ENCODE results near the gene RRP1B. TPM values are rescaled to one million over a fixed set of nuclear protein-coding genes. Genes with fewer than 3 reads are reported as not detected.
"Not testable (repeated sequence)": the region's sequence is repeated elsewhere in the genome, so short reads cannot be mapped to it uniquely, and the experiment has no call there.

RRP1B gene
- total RNA-seq, 2 experiments from 2014 or later = 44.2 to 46.6 TPM

GRCh38 chr21:43703035-43703880, 43.9 kb downstream of the RRP1B start:
- H3K4me1 Mint-ChIP-seq = peaks cover 7% of the 10 kb centered on the region
- peak; percentile 54 for DNase-seq

DNA sequence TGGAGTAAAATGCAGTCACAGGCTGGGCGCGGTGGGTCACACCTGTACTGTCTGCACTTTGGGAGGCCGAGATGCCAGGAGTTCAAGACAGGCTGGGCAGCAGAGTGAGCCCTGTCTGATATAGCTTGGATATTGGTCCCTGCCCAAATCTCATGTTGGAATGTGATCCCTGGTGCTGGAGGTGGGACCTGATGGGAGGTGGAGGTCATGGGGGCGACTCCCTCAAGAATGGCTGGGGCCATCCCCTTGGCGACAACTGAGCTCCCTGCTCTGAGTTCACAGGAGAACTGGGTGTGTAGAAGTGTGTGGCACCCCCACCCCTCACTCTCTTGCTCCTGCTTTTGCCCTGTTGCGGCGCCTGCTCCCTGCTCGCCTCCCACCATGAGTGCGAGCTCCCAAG, 48.1 kb downstream of the RRP1B start:
- Mint-ChIP-seq H3K4me1 (peaks cover 7% of the 10 kb centered on the region), H3K9me3 (no peaks in the 10 kb centered on the region), H3K36me3 (no peaks in the 10 kb centered on the region), H3K27ac (no peak overlapping the region), H3K4me3 (no peak overlapping the region), H3K27me3 (peaks cover 20% of the 10 kb centered on the region)
- no peak for DNase-seq
- POLR2A ChIA-PET = interaction anchor here (0.6 to 2.6 kb wide), 2 partner anchors 20 to 37 kb away, joined by 3 to 6 read pairs; no protein-coding TSS in a partner anchor
- no peak for ATAC-seq (ENCODE audit: low read depth)

More at GRCh38 chr21:43703035-43703880, 43.9 kb downstream of the RRP1B start:
- peak overlapping the region; percentile 65 for H3K4me3 Mint-ChIP-seq
- H3K9me3 Mint-ChIP-seq = no peaks in the 10 kb centered on the region
- peak; percentile 46 for ATAC-seq (ENCODE audit: low read depth)
- H3K27ac Mint-ChIP-seq = peak overlapping the region; percentile 39
- no peaks in the 10 kb centered on the region for H3K36me3 Mint-ChIP-seq
- H3K27me3 Mint-ChIP-seq = no peaks in the 10 kb centered on the region
- POLR2A ChIA-PET = interaction anchor here (0.7 to 1.3 kb wide), 3 partner anchors 11 to 44 kb away, joined by 3 to 5 read pairs (median 3); partner anchors contain the start of genes HSF2BP and RRP1B

- Mint-ChIP-seq H3K27me3 (peaks cover 24% of the 10 kb centered on the region), H3K27ac (no peak overlapping the region), H3K4me1 (no peaks in the 10 kb centered on the region), H3K9me3 (no peaks in the 10 kb centered on the region), H3K4me3 (no peak overlapping the region), H3K36me3 (no peaks in the 10 kb centered on the region)
- POLR2A ChIA-PET = no interaction called here
- DNase-seq (no peak), ATAC-seq (ENCODE audit: low read depth) (no peak)
Measured at GRCh38 chr21:43708745-43709381, 49.5 kb downstream of the RRP1B start.

- no peak for DNase-seq
- H3K4me3 Mint-ChIP-seq = no peak overlapping the region
- no peaks in the 10 kb centered on the region for H3K9me3 Mint-ChIP-seq
- H3K27me3 Mint-ChIP-seq = peaks cover 43% of the 10 kb centered on the region
- H3K36me3 Mint-ChIP-seq = no peaks in the 10 kb centered on the region
- H3K27ac Mint-ChIP-seq = no peak overlapping the region
- peaks cover 2% of the 10 kb centered on the region for H3K4me1 Mint-ChIP-seq
- ATAC-seq (ENCODE audit: low read depth) = no peak
- POLR2A ChIA-PET = no interaction called here
Measured at GRCh38 chr21:43712268-43712942, 53.0 kb downstream of the RRP1B start.

DNA sequence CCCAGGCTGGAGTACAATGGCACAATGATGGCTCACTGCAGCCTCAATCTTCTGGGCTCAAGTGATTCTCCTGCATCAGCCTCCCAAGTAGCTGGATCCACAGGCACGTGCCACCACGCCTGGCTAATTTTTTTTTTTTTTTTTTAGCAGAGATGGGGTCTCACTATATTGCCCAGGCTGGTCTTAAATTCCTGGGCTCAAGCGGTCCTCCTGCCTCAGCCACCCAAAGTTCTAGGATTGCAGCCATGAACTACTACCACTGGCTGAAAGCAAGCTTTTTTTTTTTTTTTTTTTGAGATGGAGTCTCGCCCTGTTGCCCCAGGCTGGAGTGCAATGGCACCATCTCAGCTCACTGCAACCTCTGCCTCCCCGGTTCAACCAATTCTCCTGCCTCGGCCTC, 53.8 kb downstream of the RRP1B start:
- POLR2A ChIA-PET; H3K36me3 Mint-ChIP-seq; DNase-seq; H3K9me3 Mint-ChIP-seq; H3K4me3 Mint-ChIP-seq; ATAC-seq (ENCODE audit: low read depth); H3K27ac Mint-ChIP-seq; H3K4me1 Mint-ChIP-seq: not testable (repeated sequence)
- H3K27me3 Mint-ChIP-seq = peaks cover 44% of the 10 kb centered on the region

DNA sequence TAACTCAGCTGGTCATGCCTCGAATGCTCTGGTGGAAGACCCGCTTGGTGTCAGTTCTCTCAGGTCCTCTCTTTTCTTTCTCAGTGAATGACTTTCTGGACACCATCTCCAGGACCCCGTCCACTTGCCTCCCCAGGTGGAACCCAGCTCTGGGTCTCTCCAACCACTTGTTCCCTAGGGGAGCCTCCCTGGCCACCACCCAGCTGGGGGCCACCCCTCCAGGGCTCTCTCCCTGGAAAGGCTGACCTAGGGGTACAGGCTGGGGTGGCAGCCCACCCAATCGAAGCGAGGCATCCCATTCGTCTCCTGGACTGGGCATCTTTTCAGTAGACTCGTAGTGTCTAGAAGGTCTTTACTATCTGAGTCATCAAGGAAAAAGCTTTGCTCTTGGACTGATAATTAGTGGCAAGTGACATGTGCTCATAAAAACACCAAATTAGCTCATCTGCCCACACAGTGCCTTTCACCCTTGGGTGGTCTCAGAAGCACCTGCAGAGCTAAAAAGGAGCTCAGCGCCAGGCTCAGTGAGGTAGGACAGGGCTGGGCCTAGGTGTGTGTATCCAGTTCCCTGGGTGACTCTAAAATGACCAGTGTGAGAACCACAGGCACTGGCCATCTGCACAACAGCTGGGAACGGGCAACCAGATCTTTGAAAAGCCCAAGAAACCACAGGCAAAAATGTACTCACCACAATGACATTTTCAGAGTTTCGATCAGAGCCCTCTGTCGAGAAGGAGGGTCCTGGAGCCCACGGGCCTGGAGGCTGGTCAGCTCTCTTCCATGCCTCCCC, 57.2 kb downstream of the RRP1B start:
- Mint-ChIP-seq H3K4me1 (peaks cover 19% of the 10 kb centered on the region), H3K27ac (no peak overlapping the region), H3K36me3 (peaks cover 4% of the 10 kb centered on the region), H3K27me3 (peaks cover 29% of the 10 kb centered on the region), H3K9me3 (no peaks in the 10 kb centered on the region), H3K4me3 (no peak overlapping the region)
- no peak for DNase-seq
- ATAC-seq (ENCODE audit: low read depth) = no peak
- POLR2A ChIA-PET = no interaction called here

DNA sequence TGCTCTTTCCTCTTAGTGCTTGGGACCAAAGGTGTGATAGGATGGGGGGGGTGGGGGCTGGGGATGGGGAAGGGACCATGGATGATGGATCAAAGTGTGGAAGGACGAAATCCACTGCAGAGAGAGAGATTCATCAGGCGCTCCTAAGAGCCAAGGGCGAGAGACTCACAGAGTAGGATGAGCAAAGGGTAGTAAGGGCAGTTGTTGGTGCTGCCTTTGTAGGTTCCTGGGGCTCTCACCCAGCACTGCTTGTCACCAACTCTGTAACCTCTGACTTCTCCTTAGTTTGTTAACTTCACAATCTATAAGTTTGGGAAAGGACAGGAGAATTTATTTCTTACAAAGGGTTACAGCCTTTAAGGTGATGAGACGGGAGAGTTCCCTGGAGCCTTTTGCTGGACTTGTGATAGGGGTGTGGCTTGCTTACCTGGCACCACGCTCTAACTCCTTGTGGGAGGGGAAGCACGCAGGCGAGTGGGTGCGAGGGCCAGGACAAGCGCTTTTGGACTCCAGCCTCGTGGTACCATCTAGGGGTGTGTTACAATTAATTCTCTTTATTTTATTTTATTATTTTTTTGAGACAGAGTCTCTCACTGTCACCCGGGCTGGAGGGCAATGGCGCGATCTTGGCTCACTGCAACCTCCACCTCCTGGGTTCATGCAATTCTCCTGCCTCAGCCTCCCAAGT, 58.0 kb downstream of the RRP1B start:
- Mint-ChIP-seq H3K27me3 (peaks cover 25% of the 10 kb centered on the region), H3K27ac (no peak overlapping the region), H3K36me3 (peaks cover 4% of the 10 kb centered on the region), H3K9me3 (no peaks in the 10 kb centered on the region), H3K4me3 (peak overlapping the region; percentile 2), H3K4me1 (peaks cover 23% of the 10 kb centered on the region)
- ATAC-seq (ENCODE audit: low read depth) = no peak
- no peak for DNase-seq
- POLR2A ChIA-PET = interaction anchor here (1.2 kb wide), 1 partner anchor 63 kb away, joined by 3 read pairs; no protein-coding TSS in a partner anchor

- Mint-ChIP-seq H3K27me3 (peaks cover 20% of the 10 kb centered on the region), H3K27ac (peak overlapping the region; percentile 74), H3K9me3 (no peaks in the 10 kb centered on the region), H3K4me3 (peak overlapping the region; percentile 79), H3K36me3 (peaks cover 4% of the 10 kb centered on the region), H3K4me1 (peaks cover 23% of the 10 kb centered on the region)
- DNase-seq = no peak
- POLR2A ChIA-PET = interaction anchor here (1.2 kb wide), 1 partner anchor 62 kb away, joined by 3 read pairs; no protein-coding TSS in a partner anchor
- no peak for ATAC-seq (ENCODE audit: low read depth)
Measured at GRCh38 chr21:43717967-43718871, 58.9 kb downstream of the RRP1B start.

DNA sequence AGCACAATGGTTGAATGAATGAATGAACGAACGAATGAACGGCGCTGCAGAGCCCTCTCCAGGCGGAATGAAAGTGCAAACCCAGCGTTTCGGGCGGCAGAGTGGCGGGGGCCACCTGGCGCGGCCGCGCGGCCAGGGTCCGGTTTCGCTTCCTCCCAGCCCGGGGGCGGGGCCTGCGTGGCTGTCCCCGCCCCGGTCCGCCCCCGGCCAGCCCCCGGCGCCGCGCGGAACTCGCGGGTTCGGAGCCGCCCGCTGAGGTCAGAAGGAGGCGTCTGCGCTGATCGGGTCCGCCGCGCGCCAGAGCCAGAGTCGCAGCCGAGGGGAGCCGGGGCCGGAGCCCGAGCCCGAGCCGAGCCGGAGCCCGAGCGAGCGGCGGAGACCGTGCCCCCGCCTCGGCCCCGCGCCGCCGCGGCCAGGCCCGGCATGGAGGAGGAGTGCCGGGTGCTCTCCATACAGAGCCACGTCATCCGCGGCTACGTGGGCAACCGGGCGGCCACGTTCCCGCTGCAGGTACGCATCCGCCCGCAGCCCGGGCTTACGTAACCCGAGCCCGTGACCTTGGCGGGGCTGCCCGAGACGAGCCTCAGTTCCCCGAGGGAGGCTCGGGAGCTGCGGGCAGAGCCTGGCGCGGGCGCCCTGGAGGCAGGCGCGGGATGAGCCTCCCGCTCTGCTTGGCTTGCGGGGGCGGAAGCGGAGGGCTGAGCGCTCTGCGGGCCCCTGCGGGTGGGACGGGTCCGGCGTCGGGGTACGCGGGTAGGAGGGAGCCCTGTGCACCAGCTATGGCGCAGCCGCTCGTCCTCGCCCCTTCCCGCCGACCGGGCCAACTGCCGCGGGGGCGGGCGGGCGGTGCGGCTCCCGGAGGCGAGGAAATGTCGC, 59.8 kb downstream of the RRP1B start, which contains the start of gene PDXK:
Gene PDXK, plus strand, starts transcription at position 258 of the 876 bp plus-strand sequence. Its CDS starts 166 bp downstream, at position 424.
- Mint-ChIP-seq H3K27me3 (peaks cover 20% of the 10 kb centered on the region), H3K27ac (peak within 1 kb of the TSS; percentile 74), H3K4me1 (peaks cover 23% of the 10 kb centered on the region), H3K9me3 (no peaks in the 10 kb centered on the region), H3K4me3 (peak within 1 kb of the TSS; percentile 87), H3K36me3 (peaks cover 6% of the 10 kb centered on the region)
- POLR2A ChIA-PET = interaction anchor here (0.5 to 2.6 kb wide), 2 partner anchors 10 to 827 kb away, joined by 3 to 35 read pairs; no protein-coding TSS in a partner anchor
- peak; percentile 92 for DNase-seq
- ATAC-seq (ENCODE audit: low read depth) = peak; percentile 80

DNA sequence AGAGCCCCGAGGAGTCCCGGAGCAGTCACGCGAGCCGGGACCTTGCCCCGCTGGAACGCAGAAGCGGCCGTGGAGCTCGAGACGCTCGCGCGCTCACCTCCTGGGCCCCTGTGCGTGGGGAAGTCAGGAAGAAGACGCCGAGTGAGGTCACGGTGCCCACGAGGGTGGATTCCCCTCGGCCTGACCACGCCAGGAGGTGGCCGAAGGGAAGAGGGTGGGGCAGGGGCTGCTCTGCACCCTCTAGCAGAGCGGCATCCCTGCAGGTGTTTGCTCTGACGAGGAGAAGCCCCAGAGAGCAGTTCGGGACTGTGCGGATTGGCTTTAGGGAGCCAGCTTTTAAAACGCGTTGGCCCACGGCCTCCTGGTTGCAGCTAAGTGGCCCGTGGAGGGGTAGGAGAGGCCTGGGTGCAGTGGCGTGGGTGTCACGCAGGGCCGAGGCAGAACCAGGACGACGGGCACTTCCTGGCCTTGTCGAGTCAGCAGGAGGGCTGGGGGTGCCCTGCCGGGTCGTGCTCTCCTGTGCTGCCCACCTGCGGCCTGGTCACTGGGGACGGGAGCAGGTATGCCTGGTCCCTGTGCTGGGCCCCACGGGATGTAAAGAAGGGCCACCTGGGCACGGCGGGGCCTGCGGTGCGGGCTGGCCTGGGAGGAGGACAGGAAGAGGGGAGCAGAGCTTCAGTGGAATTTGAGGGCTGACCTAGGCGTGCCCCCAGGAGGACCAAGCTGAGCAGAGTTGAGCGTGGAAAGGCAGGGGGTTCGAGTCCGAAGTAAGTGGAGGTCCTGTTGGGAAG, 60.6 kb downstream of the RRP1B start:
- peaks cover 6% of the 10 kb centered on the region for H3K36me3 Mint-ChIP-seq

More for the DNA sequence above, 60.6 kb downstream of the RRP1B start:
- ATAC-seq (ENCODE audit: low read depth) = no peak
- POLR2A ChIA-PET = interaction anchor here (2.6 to 2.7 kb wide), 2 partner anchors 9 to 60 kb away, joined by 12 to 35 read pairs; partner anchors contain the start of genes HSF2BP and RRP1B
- DNase-seq = no peak
- H3K9me3 Mint-ChIP-seq = no peaks in the 10 kb centered on the region
- H3K4me3 Mint-ChIP-seq = peak overlapping the region; percentile 87
- H3K4me1 Mint-ChIP-seq = peaks cover 23% of the 10 kb centered on the region
- peaks cover 20% of the 10 kb centered on the region for H3K27me3 Mint-ChIP-seq
- H3K27ac Mint-ChIP-seq = peak overlapping the region; percentile 64

All from activated naive CD8-positive, alpha-beta T cell treated with anti-CD3 and anti-CD28 coated beads, Interleukin-2, amount 10 ng/mL, durations not matched to agents 7 days and 5 days (primary cell).